GM12878 (cell line): ENCODE measurements around the gene CTXN1. TPM values are rescaled to one million over a fixed set of nuclear protein-coding genes. Genes with fewer than 3 reads are reported as not detected.

ENCODE experiments used
- CBX5 ChIP-seq: sonication (generic); IDR thresholded peaks from 2 replicates; pipeline ENCODE4 v1.6.1; 2016; ENCODE audit warnings: low read depth, moderate library complexity, mild to moderate bottlenecking, inconsistent platforms
- CREB1 ChIP-seq: IDR thresholded peaks from 2 replicates; pipeline ENCODE4 v1.6.1; 2012; ENCODE audit warnings: low read depth, mild to moderate bottlenecking, inconsistent platforms
- CUX1 ChIP-seq: IDR thresholded peaks from 2 replicates; pipeline ENCODE4 v1.6.1; 2012; ENCODE audit warnings: improper control_type of control experiment, low read depth, low read length; ENCODE audit not compliant: insufficient replicate concordance
- EZH2 ChIP-seq: IDR thresholded peaks from 2 replicates; pipeline ENCODE4 v1.6.1; 2012; ENCODE audit warnings: low read depth, mild to moderate bottlenecking, control low read depth, inconsistent platforms, low read length, borderline replicate concordance; ENCODE audit not compliant: control insufficient read depth
- FOXM1 ChIP-seq: IDR thresholded peaks from 2 replicates; pipeline ENCODE4 v1.6.1; 2012; ENCODE audit warnings: low read depth, mild to moderate bottlenecking, inconsistent platforms, low read length, moderate library complexity
- KDM1A ChIP-seq: fragments of 200-600 bp; sonication (generic); IDR thresholded peaks from 2 replicates; pipeline ENCODE4 v1.6.1; 2016; ENCODE audit warnings: borderline replicate concordance
- MEF2A ChIP-seq: IDR thresholded peaks from 2 replicates; pipeline ENCODE4 v1.6.1; 2011; ENCODE audit warnings: low read depth, mild to moderate bottlenecking, low read length, moderate library complexity; ENCODE audit not compliant: insufficient read depth
- NFYB ChIP-seq: IDR thresholded peaks from 2 replicates; pipeline ENCODE4 v1.6.1; 2011; ENCODE audit warnings: low read depth, mild to moderate bottlenecking, low read length, improper control_type of control experiment, moderate library complexity; ENCODE audit not compliant: insufficient read depth
- PAX8 ChIP-seq: fragments of 450-650 bp; IDR thresholded peaks from 2 replicates; pipeline ENCODE4 v1.6.1; 2017; ENCODE audit warnings: mild to moderate bottlenecking, moderate library complexity
- RELB ChIP-seq: fragments of 450-650 bp; IDR thresholded peaks from 2 replicates; pipeline ENCODE4 v1.6.1; 2017; ENCODE audit warnings: low read depth, mild to moderate bottlenecking, moderate library complexity
- RUNX3 ChIP-seq: IDR thresholded peaks from 2 replicates; pipeline ENCODE4 v1.6.1; 2012; ENCODE audit warnings: low read length, inconsistent platforms
- SKIL ChIP-seq: fragments of 450-650 bp; IDR thresholded peaks from 2 replicates; pipeline ENCODE4 v1.6.1; 2017; ENCODE audit warnings: mild to moderate bottlenecking, low read depth, inconsistent platforms; ENCODE audit not compliant: poor library complexity, severe bottlenecking
- SMAD5 ChIP-seq: IDR thresholded peaks from 2 replicates; pipeline ENCODE4 v1.6.1; 2016; ENCODE audit warnings: antibody characterized with exemption, low read depth
- ZNF384 ChIP-seq: IDR thresholded peaks from 2 replicates; pipeline ENCODE4 v1.6.1; 2012; ENCODE audit warnings: low read depth, mild to moderate bottlenecking, low read length, improper control_type of control experiment, borderline replicate concordance
- ZSCAN29 ChIP-seq: fragments of 450-650 bp; IDR thresholded peaks from 2 replicates; pipeline ENCODE4 v1.6.1; 2017; ENCODE audit warnings: mild to moderate bottlenecking, moderate library complexity
- polyA plus RNA-seq, 11 experiments: library from polyadenylated mRNA; depleted of rRNA in 4 of 11; unstranded in 6 of 11; stranded (reverse) in 5 of 11; fragments of >200 nt; fragmentation: Nextera tagmentation in 4 of 11; fragmentation: Illumina TruSeq in 1 of 11; extraction: Ambion mirVana in 4 of 11; extraction: Trizol in 1 of 11; gene quantifications; 1 replicate in 1 of 11; 2 replicates in 10 of 11; pipeline versions ENCODE4 v1.2.1 to v1.2.3, GENCODE V29; 2011 to 2016; ENCODE audit warnings: inconsistent platforms in 2 of 11, missing spikeins in 2 of 11, low read depth in 1 of 11
- total RNA-seq, 4 experiments: library from RNA; depleted of rRNA in 3 of 4; stranded (reverse); fragments of >200 nt in 3 of 4; fragmentation: Illumina TruSeq in 1 of 4; extraction: Trizol in 1 of 4; gene quantifications; 2 replicates each; pipeline versions ENCODE4 v1.2.1 to v1.2.3, GENCODE V29; 2013 to 2021

CTXN1 gene
- total and polyA plus RNA-seq, 10 of the 15 experiments (the other 5 are each of a cell fraction or from before 2014, with no cell fraction given) = 0.04 to 1.0 (median 0.38) TPM; not detected in 4

GRCh38 chr19:7944177-7944761 lies 18.3 kb upstream of the CTXN1 start (continued):
- TF ChIP-seq NFYB (no peak), CUX1 (no peak), CREB1 (no peak), RUNX3 (no peak; the same call in 1 of the 2 replicates), MEF2A (no peak), RELB (no peak; the same call in 1 of the 2 replicates), SKIL (peak; percentile 65), ZSCAN29 (no peak), KDM1A (no peak), SMAD5 (no peak), ZNF384 (peak; percentile 51; the same call in 1 of the 2 replicates), EZH2 (no peak), FOXM1 (no peak), CBX5 (no peak), PAX8 (no peak; the same call in 1 of the 2 replicates)
